ENCODE measurements around the gene GNAI1. TPM values are rescaled to one million over a fixed set of nuclear protein-coding genes. Genes with fewer than 3 reads are reported as not detected.
A peak's percentile ranks its signal among the peaks of the same experiment; 100 is the strongest.

GNAI1 gene
- total RNA-seq (2022): 14.7 and 20.5 TPM in 2 replicates
- Bru-seq, nascent RNA: percentile 48 among the genes with signal in this experiment
- percentile 31 among the genes with signal in this experiment for BruChase-seq, experiment 1, labeled RNA remaining after a 6-hour chase
- percentile 34 among the genes with signal in this experiment for BruChase-seq, experiment 2, labeled RNA remaining after a 2-hour chase
- long read RNA-seq, full-length matches to known transcripts: 37 of 42 reads
- long read RNA-seq, partial matches to known transcripts: 2 of 42 reads
- long read RNA-seq, other reads (novel, unspliced or antisense): 3 of 42 reads

DNA sequence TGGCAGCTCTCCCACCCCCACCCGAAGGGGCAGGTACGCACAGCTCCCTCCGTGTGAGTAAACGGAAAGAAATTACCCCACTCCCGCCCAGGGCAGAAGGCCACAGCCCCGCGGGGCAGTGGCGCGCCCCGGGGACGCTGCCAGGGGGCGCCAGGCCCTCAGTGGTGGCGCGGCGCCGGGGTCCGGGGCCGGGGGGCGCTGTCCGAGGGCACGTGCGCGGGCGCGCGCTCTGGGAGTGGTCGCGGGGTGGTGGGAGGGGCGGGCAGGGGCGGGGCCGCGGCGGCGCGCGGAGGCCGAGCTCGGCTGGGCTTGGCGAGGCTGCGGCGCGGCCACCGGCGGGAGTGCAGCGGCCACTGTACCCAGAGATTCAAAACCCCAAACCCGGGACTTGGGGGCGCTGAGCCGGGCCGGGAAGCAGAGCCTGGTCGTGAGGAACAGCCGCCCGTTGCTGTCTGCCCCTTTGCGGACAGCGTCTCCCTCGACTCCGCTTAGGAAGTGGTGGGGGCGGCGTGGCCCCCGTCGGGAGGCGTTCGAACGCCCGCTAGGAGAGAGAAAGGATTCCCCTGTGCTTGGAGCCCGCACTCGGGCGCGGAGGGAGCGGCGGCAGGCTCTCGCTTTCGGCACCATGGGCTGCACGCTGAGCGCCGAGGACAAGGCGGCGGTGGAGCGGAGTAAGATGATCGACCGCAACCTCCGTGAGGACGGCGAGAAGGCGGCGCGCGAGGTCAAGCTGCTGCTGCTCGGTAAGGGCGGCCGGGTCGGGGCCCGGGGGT is at the start of gene GNAI1:
Gene GNAI1 (plus strand): TSS at position 296 of the 773 bp plus-strand sequence. CDS start 330 bp downstream, at position 626.
- Mint-ChIP-seq H3K4me1 (ENCODE audit: low read depth, unreplicated experiment) (peaks cover 21% of the 10 kb centered on the region), H3K27ac (ENCODE audit: unreplicated experiment) (peak within 1 kb of the TSS; percentile 86), H3K4me3 (ENCODE audit: low read depth, unreplicated experiment) (peak within 1 kb of the TSS; percentile 93), H3K9me3 (ENCODE audit: low read depth, unreplicated experiment) (no peaks in the 10 kb centered on the region), H3K36me3 (ENCODE audit: insufficient read depth, unreplicated experiment) (peaks cover 23% of the 10 kb centered on the region), H3K27me3 (ENCODE audit: unreplicated experiment) (no peaks in the 10 kb centered on the region)
- TF ChIP-seq CTCF (IDR thresholded peaks at IDR 0.05; ENCODE audit: unreplicated experiment): no peak
- CTCF ChIA-PET: interaction anchor here (0.6 to 2.2 kb wide), 5 partner anchors 145 to 316 kb away, joined by 3 to 17 read pairs (median 4); no protein-coding TSS in a partner anchor
- no TSS peak for BruUV-seq (replicated peaks)
- intact Hi-C loops (cut with micrococcal nuclease; ENCODE audit: unreplicated experiment): loop anchor here (2.0 to 10.0 kb wide), 2 partner anchors 258 to 320 kb away; no protein-coding TSS in a partner anchor
- DNase-seq: peak; percentile 75

GRCh38 chr7:80087051-80087770 is 47.4 kb upstream of the GNAI1 start:
- H3K27ac Mint-ChIP-seq (ENCODE audit: unreplicated experiment): no peak overlapping the region

DNA sequence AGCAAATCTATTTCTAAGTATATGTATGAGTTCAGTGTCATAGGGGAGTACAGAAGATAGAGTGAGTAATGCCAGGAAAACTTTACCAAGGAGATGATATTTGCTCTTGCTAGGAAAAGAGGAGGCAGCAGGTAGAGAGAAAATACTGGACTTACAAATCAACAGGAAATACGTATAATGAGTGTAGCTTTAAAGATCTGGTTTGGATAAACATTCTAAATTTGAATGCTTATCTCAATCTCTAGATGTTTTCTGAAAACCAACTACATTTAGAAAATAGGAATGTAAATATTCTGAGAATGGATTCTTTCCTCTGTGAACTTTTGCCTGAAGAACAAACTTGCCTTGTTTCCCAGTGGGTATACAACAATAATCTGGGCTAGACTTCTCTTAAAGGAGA is 46.9 kb upstream of the GNAI1 start:
- intact Hi-C loops (cut with micrococcal nuclease; ENCODE audit: unreplicated experiment): no loop called here
- no peak for DNase-seq

More at GRCh38 chr7:80087051-80087770, 47.4 kb upstream of the GNAI1 start:
- TF ChIP-seq CTCF (IDR thresholded peaks at IDR 0.05; ENCODE audit: unreplicated experiment): no peak
- CTCF ChIA-PET: no interaction called here
- BruUV-seq (replicated peaks): no TSS peak
- H3K36me3 Mint-ChIP-seq (ENCODE audit: insufficient read depth, unreplicated experiment): no peaks in the 10 kb centered on the region
- no peaks in the 10 kb centered on the region for H3K27me3 Mint-ChIP-seq (ENCODE audit: unreplicated experiment)
- no peak for DNase-seq
- no peaks in the 10 kb centered on the region for H3K9me3 Mint-ChIP-seq (ENCODE audit: low read depth, unreplicated experiment)
- H3K4me3 Mint-ChIP-seq (ENCODE audit: low read depth, unreplicated experiment): no peak overlapping the region
- no peaks in the 10 kb centered on the region for H3K4me1 Mint-ChIP-seq (ENCODE audit: low read depth, unreplicated experiment)
- intact Hi-C loops (cut with micrococcal nuclease; ENCODE audit: unreplicated experiment): no loop called here

More for the DNA sequence above, 46.9 kb upstream of the GNAI1 start:
- TF ChIP-seq CTCF (IDR thresholded peaks at IDR 0.05; ENCODE audit: unreplicated experiment): no peak
- Mint-ChIP-seq H3K27me3 (ENCODE audit: unreplicated experiment) (no peaks in the 10 kb centered on the region), H3K27ac (ENCODE audit: unreplicated experiment) (no peak overlapping the region), H3K4me3 (ENCODE audit: low read depth, unreplicated experiment) (no peak overlapping the region), H3K4me1 (ENCODE audit: low read depth, unreplicated experiment) (no peaks in the 10 kb centered on the region), H3K36me3 (ENCODE audit: insufficient read depth, unreplicated experiment) (no peaks in the 10 kb centered on the region), H3K9me3 (ENCODE audit: low read depth, unreplicated experiment) (no peaks in the 10 kb centered on the region)
- BruUV-seq (replicated peaks): no TSS peak
- CTCF ChIA-PET: no interaction called here
